Esophagus squamous epithelium (tissue), 4 donors: Measurements from ENCODE around the gene TBC1D9.

Experiments
- POLR2A ChIP-seq, 4 donors: fragments of 450-650 bp; IDR thresholded peaks; one replicate each; pipeline ENCODE4 v1.6.1; 2017; ENCODE audit warnings: antibody characterized with exemption in 4 of 4, mild to moderate bottlenecking in 4 of 4, moderate library complexity in 3 of 4
- TF ChIP-seq, protein P1 (sequence below), 6 experiments: fragments of 450-650 bp in 4 of 6; fragments of 200-600 bp in 2 of 6; sonication (generic) in 2 of 6; IDR thresholded peaks; one replicate each; pipeline ENCODE4 v1.5.1; 2016 to 2019; ENCODE audit warnings: antibody characterized with exemption in 6 of 6, mild to moderate bottlenecking in 4 of 6, moderate library complexity in 4 of 6

DNA sequence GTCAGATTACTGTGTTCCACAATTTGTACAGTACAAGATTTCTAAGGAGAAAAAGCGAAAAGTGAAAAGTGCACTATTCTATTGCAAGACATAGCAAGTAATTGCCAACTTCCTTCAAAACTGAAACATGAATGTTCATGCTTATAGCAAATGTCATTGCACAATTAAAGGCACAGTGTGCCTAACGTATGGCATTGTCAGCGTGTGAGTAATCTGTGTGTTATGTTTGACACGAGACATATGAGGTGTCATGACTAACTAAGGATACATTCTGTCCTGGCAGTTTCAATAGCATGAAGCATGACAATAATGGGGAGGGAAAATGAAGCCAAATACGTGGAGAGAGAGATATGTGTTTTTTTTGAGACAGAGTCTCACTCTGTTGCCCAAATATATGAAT, 33.6 kb upstream of the TBC1D9 start:
- TF ChIP-seq, protein P1, sequence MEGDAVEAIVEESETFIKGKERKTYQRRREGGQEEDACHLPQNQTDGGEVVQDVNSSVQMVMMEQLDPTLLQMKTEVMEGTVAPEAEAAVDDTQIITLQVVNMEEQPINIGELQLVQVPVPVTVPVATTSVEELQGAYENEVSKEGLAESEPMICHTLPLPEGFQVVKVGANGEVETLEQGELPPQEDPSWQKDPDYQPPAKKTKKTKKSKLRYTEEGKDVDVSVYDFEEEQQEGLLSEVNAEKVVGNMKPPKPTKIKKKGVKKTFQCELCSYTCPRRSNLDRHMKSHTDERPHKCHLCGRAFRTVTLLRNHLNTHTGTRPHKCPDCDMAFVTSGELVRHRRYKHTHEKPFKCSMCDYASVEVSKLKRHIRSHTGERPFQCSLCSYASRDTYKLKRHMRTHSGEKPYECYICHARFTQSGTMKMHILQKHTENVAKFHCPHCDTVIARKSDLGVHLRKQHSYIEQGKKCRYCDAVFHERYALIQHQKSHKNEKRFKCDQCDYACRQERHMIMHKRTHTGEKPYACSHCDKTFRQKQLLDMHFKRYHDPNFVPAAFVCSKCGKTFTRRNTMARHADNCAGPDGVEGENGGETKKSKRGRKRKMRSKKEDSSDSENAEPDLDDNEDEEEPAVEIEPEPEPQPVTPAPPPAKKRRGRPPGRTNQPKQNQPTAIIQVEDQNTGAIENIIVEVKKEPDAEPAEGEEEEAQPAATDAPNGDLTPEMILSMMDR (IDR thresholded peaks at IDR 0.05), result no peak
- TF ChIP-seq POLR2A (IDR thresholded peaks at IDR 0.05), result no peak
